HG03469 (cell line): Measurements from ENCODE around the gene TUBB4B.

Experiments used
- ATAC-seq: cut with Tn5 transposase; IDR thresholded peaks from one replicate; pipeline ENCODE4 v1.9.1; 2021; ENCODE audit warnings: mild to moderate bottlenecking, moderate library complexity, moderate number of reproducible peaks; ENCODE audit not compliant: unreplicated experiment

TUBB4B gene

DNA sequence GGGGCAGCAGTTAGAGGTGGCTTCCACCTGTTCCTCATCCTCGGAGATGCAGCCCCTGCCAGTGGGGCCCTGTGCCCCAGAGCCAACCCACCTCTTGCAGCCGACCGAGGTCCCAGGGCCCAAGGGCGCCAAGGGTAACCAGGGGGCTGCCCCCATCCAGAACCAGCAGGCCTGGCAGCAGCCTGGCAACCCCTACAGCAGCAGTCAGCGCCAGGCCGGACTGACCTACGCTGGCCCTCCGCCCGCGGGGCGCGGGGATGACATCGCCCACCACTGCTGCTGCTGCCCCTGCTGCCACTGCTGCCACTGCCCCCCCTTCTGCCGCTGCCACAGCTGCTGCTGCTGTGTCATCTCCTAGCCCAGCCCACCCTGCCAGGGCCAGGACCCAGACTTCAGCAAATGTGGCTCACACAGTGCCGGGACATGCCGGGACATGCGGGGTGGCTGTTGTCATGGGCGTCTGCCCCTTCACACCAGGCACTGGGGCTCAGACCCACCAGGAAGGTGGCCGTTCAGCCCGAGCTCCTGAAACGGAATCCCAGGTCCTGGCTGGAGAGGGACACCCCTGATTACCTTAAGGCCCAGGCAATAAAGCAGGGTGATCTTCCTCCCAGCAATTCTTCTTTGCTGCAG lies 15.3 kb upstream of the TUBB4B start:
- no peak for ATAC-seq

DNA sequence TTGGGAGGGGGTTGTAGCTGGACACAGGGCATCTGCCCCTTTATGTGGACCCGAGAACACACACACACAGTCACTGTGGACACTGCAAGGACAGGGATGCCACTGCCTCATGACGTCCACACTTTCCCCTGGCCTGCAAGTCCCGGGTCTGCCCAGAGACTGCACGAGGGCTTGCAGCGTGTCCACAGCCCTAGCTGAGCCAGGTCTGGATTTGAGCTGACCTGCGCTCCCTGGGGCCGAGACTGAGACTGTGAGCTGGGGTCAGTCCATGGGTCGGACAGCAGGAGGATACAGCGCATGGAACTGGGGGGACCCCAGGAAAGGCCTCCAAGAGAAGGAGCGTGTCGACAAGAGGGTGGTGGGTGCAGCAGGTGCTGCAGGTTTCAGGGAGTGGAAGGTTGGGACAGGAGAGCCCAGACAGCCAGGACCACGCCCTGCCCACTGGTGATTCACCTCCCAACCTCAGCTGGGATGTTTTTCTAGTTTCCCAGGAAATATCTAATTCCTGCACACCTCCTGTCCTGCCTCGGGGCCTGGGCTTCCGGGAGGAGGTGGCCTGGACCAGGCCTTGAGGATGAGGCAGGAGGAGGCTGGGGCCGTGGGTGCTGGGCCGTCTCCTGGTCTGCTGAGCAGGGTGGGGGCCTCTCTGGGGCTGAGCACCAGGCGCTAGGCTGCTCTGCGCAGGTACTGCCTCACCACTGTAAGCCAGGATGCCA lies 14.6 kb upstream of the TUBB4B start:
- ATAC-seq: no peak

DNA sequence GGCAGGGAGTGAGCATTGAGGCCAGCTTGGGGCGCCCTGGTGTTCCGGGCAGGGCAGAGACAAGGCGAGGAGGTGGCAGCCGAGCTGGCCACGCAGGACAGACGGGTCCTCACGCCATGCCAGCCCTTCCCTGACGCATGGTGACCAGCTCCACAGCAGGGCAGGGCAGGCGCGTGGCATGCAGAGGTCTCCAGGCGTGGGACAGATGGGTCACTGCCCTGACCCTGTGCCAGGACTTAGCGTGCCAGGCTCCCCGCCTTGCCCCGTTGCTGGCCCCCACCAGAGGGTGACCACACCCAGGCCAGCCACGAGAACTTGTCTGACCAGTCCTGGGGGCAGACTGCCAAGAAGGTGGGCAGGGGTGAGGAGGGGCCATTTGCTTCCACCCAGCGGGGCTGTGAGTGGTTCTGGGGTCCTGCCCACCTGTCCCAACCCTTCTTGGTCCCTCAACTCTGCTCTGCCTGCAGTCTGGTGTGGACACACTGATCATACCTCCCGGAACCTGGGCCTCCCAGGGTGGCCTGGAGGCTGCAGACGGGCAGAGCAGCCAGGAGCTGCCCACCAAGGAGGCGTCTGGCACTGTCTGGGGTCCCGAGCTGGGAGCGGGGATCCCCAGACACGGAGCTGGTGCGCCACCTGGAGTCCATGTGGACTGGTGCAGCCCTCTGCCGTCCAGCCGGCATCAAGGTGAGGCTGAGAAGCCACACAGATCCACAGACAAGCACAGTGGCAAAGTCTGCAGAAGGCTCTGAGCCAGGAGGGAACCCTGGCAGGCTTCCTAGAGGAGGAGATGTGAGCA lies 13.8 kb upstream of the TUBB4B start, which contains the start of gene RNF224:
Gene RNF224 (plus strand): TSS at position 449 of the 799 bp plus-strand sequence. CDS start 834 bp downstream, outside the sequence.
- no peak for ATAC-seq

DNA sequence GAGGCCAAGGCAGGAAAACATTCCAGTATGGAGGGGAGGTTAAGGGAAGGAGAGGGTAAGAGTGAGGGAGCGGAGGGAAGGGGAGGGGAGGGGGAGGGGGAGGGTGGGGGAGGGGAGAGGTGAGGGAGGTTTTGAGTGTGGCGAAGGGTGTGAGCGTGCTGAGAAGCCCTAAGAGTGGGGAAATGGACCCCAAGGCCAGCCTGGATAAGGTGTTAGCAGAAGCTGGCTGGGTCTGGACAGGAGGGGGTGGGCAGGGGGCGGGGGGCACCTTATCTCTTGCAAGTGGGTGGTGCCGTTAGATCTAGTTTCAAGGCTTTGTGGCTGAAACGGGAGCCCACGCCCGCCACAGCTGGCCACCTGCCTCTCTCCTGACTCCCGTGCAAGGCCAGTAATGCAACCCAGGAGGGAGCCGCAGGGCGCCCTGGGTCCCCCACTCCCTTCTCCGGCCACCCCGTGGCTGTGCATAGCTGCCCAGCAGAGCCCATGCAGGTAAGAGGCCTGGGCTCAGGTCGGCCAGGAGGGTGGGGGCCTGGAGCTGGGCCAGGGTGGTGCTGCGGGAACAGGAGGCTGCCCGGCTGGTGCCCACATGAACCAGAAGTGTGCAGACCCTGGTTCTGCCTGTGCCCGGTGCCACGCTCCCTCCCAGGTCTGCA lies 13.1 kb upstream of the TUBB4B start:
- ATAC-seq: no peak

DNA sequence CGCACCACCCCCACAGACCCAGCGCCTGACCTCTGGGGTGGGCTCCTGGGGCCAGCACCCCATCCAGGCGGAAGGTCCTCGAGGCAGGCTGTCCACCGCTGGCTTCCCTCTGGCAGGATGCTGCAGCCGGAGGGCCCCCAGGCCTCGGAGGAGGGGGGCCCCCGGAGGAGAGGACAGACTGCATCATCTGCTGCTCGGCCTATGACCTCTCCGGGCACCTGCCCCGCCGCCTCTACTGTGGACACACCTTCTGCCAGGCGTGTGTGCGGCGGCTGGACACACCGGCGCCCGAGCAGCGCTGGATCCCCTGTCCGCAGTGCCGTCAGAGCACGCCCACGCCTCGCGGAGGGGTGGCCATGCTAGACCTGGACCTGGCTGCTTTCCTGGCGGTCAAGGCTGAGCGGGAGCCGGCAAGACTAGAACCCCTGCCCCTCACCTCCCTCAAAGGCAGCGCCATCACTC lies 12.6 kb upstream of the TUBB4B start:
- ATAC-seq: no peak

DNA sequence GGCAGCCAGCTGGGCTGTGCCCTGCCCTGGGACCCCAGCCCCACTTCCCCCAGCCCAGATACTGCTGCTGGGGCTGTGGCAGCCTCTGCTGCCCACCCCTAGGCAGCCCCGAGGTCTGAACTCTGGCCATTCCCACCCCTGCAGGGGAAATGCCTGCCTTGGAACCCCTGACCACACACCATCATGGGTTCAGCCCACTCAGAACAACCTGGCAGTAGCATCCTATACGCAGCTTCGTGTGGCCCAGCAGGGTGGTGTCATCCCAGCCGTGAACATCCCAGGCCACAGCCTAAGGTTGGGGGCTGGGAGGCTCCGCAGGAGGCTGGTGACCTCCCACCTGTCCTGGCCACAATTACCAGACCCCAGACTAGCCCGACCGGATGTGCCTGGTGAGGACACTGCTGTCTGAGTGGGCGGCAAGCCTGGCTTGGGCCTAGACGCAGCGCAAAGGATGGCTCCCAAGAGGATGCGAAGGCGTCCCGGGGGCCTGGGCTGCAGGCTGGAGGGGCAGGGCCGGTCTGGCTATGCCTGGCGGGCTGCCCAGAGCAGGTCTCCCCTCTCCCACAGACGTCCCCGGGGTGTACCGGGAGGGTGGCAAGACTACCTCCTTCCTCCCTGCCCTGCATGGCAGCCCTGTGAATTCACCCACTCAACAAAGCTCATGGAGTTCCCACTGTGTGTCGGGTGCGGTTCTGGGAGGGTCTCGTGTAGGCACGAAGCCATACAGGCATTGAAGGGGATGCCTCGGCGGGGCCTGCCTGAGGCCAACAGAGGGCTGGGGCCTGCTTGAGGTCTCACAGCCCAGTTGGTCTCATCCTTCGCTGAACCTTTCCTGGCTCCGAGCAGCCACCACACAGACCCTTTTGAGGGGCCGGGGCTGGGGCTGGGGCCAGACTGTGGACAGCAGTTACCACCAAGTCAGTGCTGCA lies 11.9 kb upstream of the TUBB4B start:
- no peak for ATAC-seq

DNA sequence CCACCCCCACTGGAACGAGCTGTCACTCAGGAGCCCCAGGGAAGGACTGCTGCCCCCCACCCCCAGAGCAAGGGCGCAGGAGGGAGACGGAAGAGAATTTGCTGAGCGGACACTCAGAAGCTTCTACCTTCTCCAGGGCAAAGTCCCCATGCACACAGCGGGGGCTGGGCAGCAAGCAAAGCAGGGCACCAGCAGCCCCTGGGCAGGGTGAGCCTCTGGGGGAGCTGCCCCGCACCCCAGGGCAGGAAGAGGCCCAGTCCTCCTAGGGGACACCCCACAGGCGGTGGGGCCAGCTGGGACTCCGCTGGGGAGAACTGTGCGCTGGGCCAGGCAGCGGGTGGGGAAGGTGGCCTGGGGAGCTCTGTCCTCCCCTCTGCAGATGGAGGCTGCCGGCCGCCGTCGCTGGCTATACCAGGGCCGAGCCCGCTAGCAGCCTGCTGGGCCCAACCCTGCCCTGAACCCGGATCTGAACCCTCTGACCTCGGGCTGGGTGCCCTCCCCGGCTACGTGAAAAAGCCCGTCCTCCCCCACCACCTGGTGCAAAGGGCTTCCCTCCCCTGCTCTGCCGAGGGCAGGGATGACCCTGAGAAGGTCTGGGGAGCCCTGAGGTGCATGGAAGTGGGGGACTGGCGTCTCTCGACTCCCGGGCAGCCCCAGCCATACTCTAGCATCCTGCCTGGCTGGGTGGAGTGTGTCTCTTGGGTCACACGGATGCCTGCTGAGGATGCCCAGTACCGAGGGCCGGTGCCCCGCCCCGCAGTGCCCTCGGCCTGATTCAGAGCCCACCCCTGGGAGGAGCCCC lies 11.0 kb upstream of the TUBB4B start:
- ATAC-seq: no peak

DNA sequence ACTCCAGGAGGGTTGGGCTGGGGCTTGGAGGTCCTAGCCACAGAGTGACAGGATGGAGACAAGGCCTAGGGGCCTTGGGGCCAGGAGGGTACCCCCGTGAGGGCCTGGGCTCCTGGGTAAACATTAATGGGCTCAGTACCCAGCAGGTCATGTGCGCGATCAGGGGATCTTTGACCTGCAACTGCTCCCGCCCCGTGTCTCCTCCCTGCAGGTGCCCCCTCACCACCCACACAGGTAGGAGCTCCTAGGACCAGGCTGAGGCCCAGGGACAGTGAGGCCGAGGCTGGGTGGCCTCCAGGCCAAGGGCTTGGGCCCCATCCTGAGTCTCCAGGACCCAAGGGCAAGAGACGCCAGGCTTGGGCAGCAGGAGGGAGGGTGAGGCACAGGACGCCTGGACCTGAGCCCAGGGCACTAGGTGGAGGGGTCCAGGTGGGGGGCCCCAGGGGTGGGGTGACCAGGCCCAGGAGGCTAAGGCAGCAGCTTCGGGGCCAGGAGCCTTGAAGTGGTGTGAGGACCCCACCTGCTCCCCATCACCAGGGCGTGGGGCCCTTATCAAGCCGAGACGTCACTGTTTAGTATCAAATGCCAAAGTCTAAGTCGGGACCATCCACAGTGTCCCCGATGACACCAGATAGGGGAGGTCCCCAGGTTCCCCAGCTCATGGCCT lies 10.2 kb upstream of the TUBB4B start, which contains the start of gene SLC34A3:
Gene SLC34A3 (plus strand): TSS at position 197 of the 667 bp plus-strand sequence. CDS start 802 bp downstream, outside the sequence.
- ATAC-seq: no peak

DNA sequence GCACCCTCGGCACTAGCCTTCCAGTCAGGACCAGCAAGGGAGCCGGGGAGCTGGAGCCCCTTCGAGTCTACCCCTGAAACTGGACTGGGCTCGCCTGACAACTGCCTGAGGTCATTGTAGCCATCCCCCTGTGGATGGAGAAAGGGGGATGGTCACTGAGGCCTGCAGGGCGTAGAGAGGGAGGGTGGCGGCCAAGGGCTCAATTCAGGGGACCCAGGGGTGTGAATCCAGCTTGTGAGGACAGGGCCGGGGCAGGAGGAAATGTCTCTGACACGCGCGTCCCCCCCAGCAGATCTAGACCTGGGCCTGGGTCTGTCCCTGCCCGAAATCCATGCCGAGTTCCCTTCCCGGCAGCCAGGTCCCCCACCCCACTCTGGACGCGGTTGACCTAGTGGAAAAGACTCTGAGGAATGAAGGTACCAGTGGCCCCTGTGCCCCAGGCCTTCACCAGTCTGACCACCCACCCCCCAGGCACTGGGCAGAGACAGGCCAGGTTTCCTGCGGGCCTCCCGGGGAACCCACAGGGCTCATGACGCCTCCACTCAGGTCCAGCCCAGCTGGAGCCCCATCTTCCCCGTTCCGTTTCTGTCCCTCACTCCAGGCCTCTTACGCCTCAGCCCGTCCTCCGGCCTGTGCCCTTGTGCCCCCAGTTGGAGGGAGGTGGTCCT lies 9.6 kb upstream of the TUBB4B start:
- no peak for ATAC-seq

DNA sequence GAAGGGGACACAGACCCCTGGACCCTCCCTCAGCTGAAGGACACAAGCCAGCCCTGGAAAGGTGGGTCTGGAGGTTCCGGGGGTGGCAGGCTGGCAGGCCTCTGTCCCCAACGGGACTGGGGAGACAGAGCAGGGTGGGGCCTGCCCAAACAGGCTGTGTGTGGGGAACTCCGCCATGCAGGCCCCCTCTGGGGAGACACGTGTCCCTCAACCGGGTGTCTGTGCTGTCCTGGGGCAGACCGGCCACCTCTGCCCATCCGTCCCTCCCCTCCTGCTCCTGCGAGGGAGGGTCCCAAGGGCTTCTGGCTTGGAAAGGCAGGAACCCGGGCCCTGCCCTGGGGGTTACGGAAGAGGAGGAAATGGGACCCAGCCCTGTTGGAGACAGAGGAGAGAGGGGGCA lies 9.0 kb upstream of the TUBB4B start:
- no peak for ATAC-seq

DNA sequence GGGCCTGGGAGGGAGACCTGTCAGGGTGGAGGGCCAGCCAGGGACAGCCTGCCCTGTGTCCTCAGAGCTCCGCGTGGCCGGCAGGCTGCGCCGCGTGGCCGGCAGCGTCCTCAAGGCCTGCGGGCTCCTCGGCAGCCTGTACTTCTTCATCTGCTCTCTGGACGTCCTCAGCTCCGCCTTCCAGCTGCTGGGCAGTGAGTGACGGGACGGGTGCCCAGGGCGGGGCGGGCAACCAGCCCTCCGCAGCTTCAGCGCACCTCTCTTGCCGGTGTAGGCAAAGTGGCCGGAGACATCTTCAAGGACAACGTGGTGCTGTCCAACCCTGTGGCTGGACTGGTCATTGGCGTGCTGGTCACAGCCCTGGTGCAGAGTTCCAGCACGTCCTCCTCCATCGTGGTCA lies 8.6 kb upstream of the TUBB4B start:
- ATAC-seq: no peak

DNA sequence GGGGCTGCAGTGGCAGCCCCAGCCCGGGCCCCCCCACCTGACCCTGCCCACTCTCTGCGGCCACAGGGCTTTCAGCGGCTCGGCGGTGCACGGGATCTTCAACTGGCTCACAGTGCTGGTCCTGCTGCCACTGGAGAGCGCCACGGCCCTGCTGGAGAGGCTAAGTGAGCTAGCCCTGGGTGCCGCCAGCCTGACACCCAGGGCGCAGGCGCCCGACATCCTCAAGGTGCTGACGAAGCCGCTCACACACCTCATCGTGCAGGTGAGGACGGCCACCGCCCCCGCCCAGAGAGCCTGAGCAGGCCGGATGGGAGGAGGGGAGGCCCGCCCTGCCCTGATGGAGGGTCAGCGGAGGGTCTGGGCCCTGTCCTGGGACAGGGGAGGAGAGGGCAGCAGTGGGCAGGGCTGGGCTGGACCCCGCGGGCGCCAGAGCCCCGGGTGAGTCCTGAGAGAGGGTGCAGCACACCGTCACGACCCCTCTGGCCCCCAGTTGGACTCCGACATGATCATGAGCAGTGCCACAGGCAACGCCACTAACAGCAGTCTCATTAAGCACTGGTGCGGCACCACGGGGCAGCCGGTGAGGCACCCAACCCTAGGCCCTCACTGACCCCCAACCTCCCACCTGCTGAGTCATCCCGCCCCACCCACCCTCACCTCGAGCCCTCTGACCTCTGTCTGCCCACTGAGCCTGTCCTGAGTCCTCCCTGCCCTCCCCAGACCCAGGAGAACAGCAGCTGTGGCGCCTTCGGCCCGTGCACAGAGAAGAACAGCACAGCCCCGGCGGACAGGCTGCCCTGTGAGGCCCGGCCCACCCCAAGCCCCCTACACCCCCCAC lies 7.7 kb upstream of the TUBB4B start:
- no peak for ATAC-seq

DNA sequence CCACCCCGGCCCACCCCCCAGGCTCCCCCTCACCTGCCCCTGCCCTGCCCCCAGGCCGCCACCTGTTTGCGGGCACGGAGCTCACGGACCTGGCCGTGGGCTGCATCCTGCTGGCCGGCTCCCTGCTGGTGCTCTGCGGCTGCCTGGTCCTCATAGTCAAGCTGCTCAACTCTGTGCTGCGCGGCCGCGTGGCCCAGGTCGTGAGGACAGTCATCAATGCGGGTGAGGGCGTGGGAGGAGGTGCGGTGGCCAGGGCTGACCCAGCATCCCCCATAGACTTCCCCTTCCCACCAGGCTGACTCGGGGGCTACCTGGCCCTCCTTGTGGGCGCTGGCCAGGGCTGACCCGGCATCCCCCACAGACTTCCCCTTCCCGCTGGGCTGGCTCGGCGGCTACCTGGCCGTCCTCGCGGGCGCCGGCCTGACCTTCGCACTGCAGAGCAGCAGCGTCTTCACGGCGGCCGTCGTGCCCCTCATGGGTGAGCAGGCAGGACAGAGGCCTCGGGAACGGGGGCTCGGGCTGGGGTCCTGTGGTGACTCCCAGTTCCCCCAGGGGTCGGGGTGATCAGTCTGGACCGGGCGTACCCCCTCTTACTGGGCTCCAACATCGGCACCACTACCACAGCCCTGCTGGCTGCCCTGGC lies 6.9 kb upstream of the TUBB4B start:
- ATAC-seq: no peak

DNA sequence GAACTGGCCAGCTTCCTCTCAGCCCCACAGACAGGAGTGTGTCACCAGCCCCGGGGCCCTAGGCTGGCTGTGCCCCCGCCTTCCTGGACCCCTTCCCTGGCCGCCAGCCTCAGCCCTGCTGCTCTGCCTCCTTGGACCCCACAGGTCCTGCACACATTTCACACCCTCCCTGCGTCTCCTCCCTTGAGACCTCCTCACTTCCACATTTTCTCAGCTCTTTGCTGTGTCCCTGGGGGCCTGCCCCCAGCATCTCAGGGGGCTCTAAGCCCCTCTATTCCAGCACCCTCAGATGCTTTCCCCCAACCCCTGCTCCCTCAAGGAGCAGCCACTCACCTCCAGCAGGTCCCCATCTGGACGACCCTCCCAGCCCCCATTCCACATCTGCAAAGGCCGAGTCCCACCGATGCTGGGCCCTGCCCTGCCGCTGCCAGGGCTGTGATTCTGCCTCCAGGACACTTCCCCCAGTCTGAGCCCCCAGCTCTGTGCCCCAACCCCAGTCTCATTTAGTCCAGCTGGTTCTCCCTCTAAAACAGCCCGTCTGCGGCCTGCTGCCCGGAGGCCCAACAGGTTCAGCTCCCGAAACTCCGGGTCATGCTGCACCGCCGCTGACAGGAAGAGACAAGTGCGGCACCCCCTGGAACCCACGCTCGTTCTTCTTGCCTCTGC lies 6.2 kb upstream of the TUBB4B start:
- ATAC-seq: no peak

DNA sequence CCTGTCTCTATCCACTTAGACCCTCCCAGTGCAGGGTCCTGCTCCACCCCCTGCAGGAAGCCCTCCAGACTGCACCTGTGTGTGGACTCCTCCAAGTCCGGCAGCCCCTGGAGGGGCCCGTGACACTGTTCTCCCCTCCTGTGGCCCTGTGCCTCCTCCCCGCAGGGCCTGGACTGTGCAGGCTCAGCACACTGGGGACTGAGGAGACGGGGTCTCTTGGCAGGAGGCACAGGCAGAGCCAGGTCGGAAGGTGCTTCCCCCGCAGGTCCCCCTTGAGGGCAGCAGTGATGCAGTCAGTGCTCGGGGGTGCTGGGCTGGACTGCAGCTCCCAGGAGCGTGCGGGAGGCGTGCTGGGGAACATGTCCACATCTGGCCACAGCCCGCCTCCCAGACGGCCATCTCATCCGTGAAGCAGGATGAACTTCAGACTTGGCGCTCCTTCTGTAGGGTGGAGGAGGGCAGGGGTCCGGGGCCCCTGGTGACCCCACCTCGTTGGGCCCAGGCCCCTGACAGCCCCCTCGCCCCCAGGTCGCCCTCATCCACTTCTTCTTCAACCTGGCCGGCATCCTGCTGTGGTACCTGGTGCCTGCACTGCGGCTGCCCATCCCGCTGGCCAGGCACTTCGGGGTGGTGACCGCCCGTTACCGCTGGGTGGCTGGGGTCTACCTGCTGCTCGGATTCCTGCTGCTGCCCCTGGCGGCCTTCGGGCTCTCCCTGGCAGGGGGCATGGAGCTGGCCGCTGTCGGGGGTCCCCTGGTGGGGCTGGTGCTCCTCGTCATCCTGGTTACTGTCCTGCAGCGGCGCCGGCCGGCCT lies 5.5 kb upstream of the TUBB4B start:
- no peak for ATAC-seq
